BJ (cell line): ENCODE measurements around the gene RNASET2. TPM values are rescaled to one million over a fixed set of nuclear protein-coding genes. Genes with fewer than 3 reads are reported as not detected.

Source experiments
- CTCF ChIA-PET: fragments of 350-600 bp; formaldehyde crosslinking; extraction: SDS; loops from one replicate; lab custom pipeline; 2021; ENCODE audit warnings: antibody characterized with exemption, inconsistent platforms; lab: Yijun Ruan, JAX
- POLR2A ChIA-PET: fragments of 300-600 bp; sonication (Branson Sonifier 250); formaldehyde crosslinking; extraction: SDS; loops from one replicate; lab custom pipeline; 2021; ENCODE audit warnings: antibody characterized with exemption; lab: Charles Lee
- DNase-seq: peaks from one replicate; pipeline ENCODE4 v3.0.0-alpha.2; 2011; ENCODE audit warnings: low read depth
- H3K27me3 ChIP-seq: 2 replicates; pipeline ENCODE4 v1.6.0; 2011; ENCODE audit warnings: low read length; ENCODE audit not compliant: control insufficient read depth, insufficient read depth
- H3K36me3 ChIP-seq: 2 replicates; pipeline ENCODE4 v1.5.1; 2011; ENCODE audit warnings: low read length; ENCODE audit not compliant: control insufficient read depth, insufficient read depth
- H3K4me3 ChIP-seq: 2 replicates; pipeline ENCODE4 v1.5.1; 2011; ENCODE audit warnings: low read depth, mild to moderate bottlenecking, control low read depth, low read length
- CTCF ChIP-seq: IDR thresholded peaks from 2 replicates; pipeline ENCODE4 v1.5.1; 2011; ENCODE audit warnings: low read depth, mild to moderate bottlenecking, control low read depth, inconsistent platforms, low read length, moderate library complexity; ENCODE audit not compliant: insufficient read depth
- polyA plus RNA-seq: library from polyadenylated mRNA; depleted of rRNA; stranded (reverse); fragments of >200 nt; gene quantifications from 2 replicates; pipeline ENCODE4 v1.2.3, GENCODE V29; 2011

Gene RNASET2
- polyA plus RNA-seq, 1 experiment, result 24.7 TPM

GRCh38 chr6:166980738-166981137 is 24.4 kb upstream of the RNASET2 start:
- DNase-seq, result no peak
- ChIA-PET POLR2A (no interaction called here), CTCF (interaction anchor here (1.2 to 1.5 kb wide), 2 partner anchors 9 to 206 kb away, joined by 3 to 13 read pairs; no protein-coding TSS in a partner anchor)
- no peak for TF ChIP-seq CTCF
- Histone ChIP-seq H3K27me3 (no peaks in the 10 kb centered on the region), H3K36me3 (no peaks in the 10 kb centered on the region), H3K4me3 (no peak overlapping the region)

- ChIA-PET CTCF (interaction anchor here (1.0 to 1.3 kb wide), 2 partner anchors 203 kb away, joined by 3 to 5 read pairs; no protein-coding TSS in a partner anchor), POLR2A (interaction anchor here (1.2 kb wide), 1 partner anchor 22 kb away, joined by 3 read pairs; the partner anchor contains the start of gene RNASET2)
- TF ChIP-seq CTCF, result no peak
- DNase-seq, result no peak
- H3K36me3 ChIP-seq, result no peaks in the 10 kb centered on the region
- H3K4me3 ChIP-seq, result no peak overlapping the region
- H3K27me3 ChIP-seq, result no peaks in the 10 kb centered on the region
Observed at GRCh38 chr6:166977621-166978525, 21.5 kb upstream of the RNASET2 start.

DNA sequence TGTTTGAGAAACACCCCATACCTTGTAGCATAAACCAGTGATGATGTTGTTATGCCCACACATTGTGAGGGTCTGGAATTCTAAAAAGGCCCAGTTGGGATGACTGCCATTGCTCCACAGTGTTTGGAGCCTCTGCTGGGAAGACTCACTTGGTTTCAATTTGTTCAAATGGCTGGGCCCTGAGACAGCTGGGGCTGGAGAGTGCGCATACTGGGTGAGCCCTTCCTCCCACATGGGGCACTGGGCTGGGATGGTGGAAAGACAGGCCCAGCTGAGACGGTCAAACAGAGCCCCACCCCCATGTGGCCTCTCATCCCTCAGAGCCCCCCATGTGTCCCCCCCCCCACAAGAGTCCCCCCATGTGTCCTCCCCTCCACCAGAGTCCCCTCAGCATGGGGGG is 20.3 kb upstream of the RNASET2 start:
- CTCF ChIA-PET, result interaction anchor here (1.0 kb wide), 1 partner anchor 202 kb away, joined by 3 read pairs; no protein-coding TSS in a partner anchor
- POLR2A ChIA-PET, result no interaction called here
- H3K27me3 ChIP-seq, result no peaks in the 10 kb centered on the region
- DNase-seq, result no peak
- TF ChIP-seq CTCF, result no peak
- no peak overlapping the region for H3K4me3 ChIP-seq
- H3K36me3 ChIP-seq, result no peaks in the 10 kb centered on the region

DNA sequence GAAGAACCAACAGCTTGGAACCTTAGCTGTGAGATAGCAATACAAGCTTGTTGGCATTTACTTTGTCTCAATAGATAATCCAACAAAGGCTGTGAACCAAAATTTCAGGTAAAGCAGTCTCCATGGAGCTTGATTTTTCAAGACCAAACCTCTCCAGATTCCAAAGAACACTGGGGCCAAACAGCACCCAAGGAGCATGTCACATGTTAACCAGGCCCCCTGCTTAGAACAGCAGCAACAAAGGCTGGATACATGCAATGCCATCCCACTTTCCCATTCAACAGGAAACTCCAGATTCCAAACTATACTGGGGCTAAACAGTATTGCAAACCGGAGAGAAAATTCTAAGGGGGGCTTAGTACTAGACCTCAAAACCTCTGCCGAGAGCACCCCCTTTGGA is 15.8 kb upstream of the RNASET2 start:
- CTCF ChIA-PET, result interaction anchor here (0.6 to 1.1 kb wide), 4 partner anchors 9 to 18 kb away, joined by 3 to 5 read pairs (median 4); partner anchors contain the start of gene RNASET2
- POLR2A ChIA-PET, result no interaction called here
- no peak for TF ChIP-seq CTCF
- H3K36me3 ChIP-seq, result no peaks in the 10 kb centered on the region
- no peak overlapping the region for H3K4me3 ChIP-seq
- H3K27me3 ChIP-seq, result no peaks in the 10 kb centered on the region
- no peak for DNase-seq

- no peaks in the 10 kb centered on the region for H3K36me3 ChIP-seq
- no peak overlapping the region for H3K4me3 ChIP-seq
- CTCF ChIA-PET, result interaction anchor here (0.7 to 1.1 kb wide), 2 partner anchors 8 to 14 kb away, joined by 3 to 4 read pairs; no protein-coding TSS in a partner anchor
- H3K27me3 ChIP-seq, result no peaks in the 10 kb centered on the region
- no peak for DNase-seq
- POLR2A ChIA-PET, result interaction anchor here (0.6 kb wide), 1 partner anchor 25 kb away, joined by 4 read pairs; no protein-coding TSS in a partner anchor
- TF ChIP-seq CTCF, result no peak
Observed at GRCh38 chr6:166971271-166971670, 14.9 kb upstream of the RNASET2 start.
